Heart left ventricle (tissue), 13 donors: ENCODE measurements around the gene ZNF724.

Experiments used
- CTCF ChIP-seq, 12 donors: fragments of 200-600 bp; sonication (generic) in 4 of 12; IDR thresholded peaks; one replicate each; pipeline versions ENCODE4 v1.5.0 to v1.8.0; 2018 to 2022; ENCODE audit warnings: antibody characterized with exemption in 12 of 12, mild to moderate bottlenecking in 5 of 12
- POLR2A ChIP-seq, 2 donors: fragments of 450-650 bp; IDR thresholded peaks; one replicate each; pipeline ENCODE4 v1.6.1; 2017; ENCODE audit warnings: antibody characterized with exemption in 2 of 2, mild to moderate bottlenecking in 2 of 2, moderate library complexity in 2 of 2
- donor health status: ischemic (EF 13 %, LVEDD 7.1; RV severe dilation, severe dysfunction).
- donor health status: DM: no; HTN: yes; CAD: no.
- donor health status: DM: no; HTN: no; CAD: no.
- donor health status: ischemic (EF 25% LVEDD 6.9; RV normal size, moderate dysfunction).
- donor health status: ischemic (EF 25% LVEDD 5.7; RV mildly dilated, moderate dysfunction).
- donor health status: ischemic (EF 35%, LVEDD 5.7; RV mildly dilated, moderate dysfunction).
- donor health status: nonischemic (EF 11% LVEDD 7.7; RV severe dilation, severe dysfunction).
- donor health status: DM: yes; HTN: yes; CAD: no.
- donor health status: PGD.
- donor health status: ischemic (EF 29% LVEDD 5.4; RV normal size, mild dysfunction).
- donor health status: nonischemic (EF 23%, LVEDD 6.1; RV moderate dilation, normal function).

- TF ChIP-seq CTCF (IDR thresholded peaks at IDR 0.05) (no peak), POLR2A (IDR thresholded peaks at IDR 0.05) (no peak)
Observed at GRCh38 chr19:23254141-23254910, 4.1 kb upstream of the ZNF724 start.
